GM12878 (cell line): ENCODE measurements around the gene UBE2E1. TPM values are rescaled to one million over a fixed set of nuclear protein-coding genes. Genes with fewer than 3 reads are reported as not detected.

Source experiments
- ATAC-seq: fragments of 200-7000 bp; cut with Tn5 transposase; 3 replicates; pipeline ENCODE4 v1.9.1; 2020; ENCODE audit warnings: mild to moderate bottlenecking, moderate library complexity
- BruUV-seq: library from RNA; stranded (reverse); fragments of 400-500 nt; replicated peaks from 2 replicates; lab custom pipeline; 2021; lab: Mats Ljungman, UMichigan
- CTCF ChIA-PET: fragments of 300-600 bp; sonication (Branson Sonifier 250); formaldehyde crosslinking; extraction: SDS; loops from one replicate; lab custom pipeline; 2021; ENCODE audit warnings: inconsistent platforms; lab: Yijun Ruan, JAX
- POLR2A ChIA-PET: fragments of 350-600 bp; formaldehyde crosslinking; extraction: SDS; loops from one replicate; lab custom pipeline; 2021; ENCODE audit warnings: inconsistent platforms; lab: Charles Lee
- RAD21 ChIA-PET: fragments of 300-600 bp; sonication (Branson Sonifier 250); formaldehyde crosslinking; loops from one replicate; lab custom pipeline; 2023; ENCODE audit warnings: antibody characterized with exemption; ENCODE audit not compliant: unreplicated experiment; lab: Charles Lee
- SMC1A ChIA-PET: fragments of 300-600 bp; sonication (Branson Sonifier 250); formaldehyde crosslinking; loops from one replicate; lab custom pipeline; 2023; ENCODE audit not compliant: unreplicated experiment, uncharacterized antibody; lab: Charles Lee
- DNase-seq: peaks from one replicate; pipeline ENCODE4 v3.0.0-alpha.2; 2011; ENCODE audit warnings: low read depth, low spot score
- FAIRE-seq: peaks from 3 replicates; lab custom pipeline; 2011; peaks lifted over from hg19 to GRCh38; lab: Jason Lieb, UNC
- H2AFZ ChIP-seq: 2 replicates; pipeline ENCODE4 v1.6.0; 2011; ENCODE audit warnings: low read depth, low read length, control low read depth; ENCODE audit not compliant: control insufficient read depth
- H3K27ac ChIP-seq: 2 replicates; pipeline ENCODE4 v1.5.1; 2011; ENCODE audit warnings: control low read depth; ENCODE audit not compliant: control insufficient read depth, insufficient read depth
- H3K27me3 ChIP-seq, 2 experiments: replicated peaks in 1 of 2; 2 replicates each; pipeline versions ENCODE4 v1.6.0 to v1.6.1; 2011; ENCODE audit warnings: low read length in 1 of 2; ENCODE audit not compliant: control insufficient read depth in 2 of 2, insufficient read depth in 2 of 2
- H3K36me3 ChIP-seq, 2 experiments: 2 replicates each; pipeline ENCODE4 v1.5.1; 2011; ENCODE audit warnings: low read length in 1 of 2; ENCODE audit not compliant: control insufficient read depth in 2 of 2, insufficient read depth in 2 of 2
- H3K4me1 ChIP-seq: 2 replicates; pipeline ENCODE4 v1.6.1; 2011; ENCODE audit warnings: mild to moderate bottlenecking, low read length, moderate library complexity, mixed read lengths; ENCODE audit not compliant: control insufficient read depth, insufficient read depth
- H3K4me2 ChIP-seq: 2 replicates; pipeline ENCODE4 v1.6.0; 2011; ENCODE audit warnings: control low read depth; ENCODE audit not compliant: control insufficient read depth, insufficient read depth
- H3K4me3 ChIP-seq: fragments of 200-600 bp; sonication (generic); 2 replicates; pipeline ENCODE4 v1.5.1; 2016
- H3K79me2 ChIP-seq: 2 replicates; pipeline ENCODE4 v1.6.0; 2011; ENCODE audit warnings: low read length; ENCODE audit not compliant: control insufficient read depth, insufficient read depth
- H3K9ac ChIP-seq: 2 replicates; pipeline ENCODE4 v1.8.0; 2011; ENCODE audit warnings: low read length, control low read depth, mixed read lengths; ENCODE audit not compliant: control insufficient read depth, insufficient read depth
- H3K9me3 ChIP-seq: replicated peaks from 3 replicates; pipeline ENCODE4 v1.5.1; 2011; ENCODE audit warnings: mild to moderate bottlenecking, low read length; ENCODE audit not compliant: control insufficient read depth, insufficient read depth
- H4K20me1 ChIP-seq: 2 replicates; pipeline ENCODE4 v1.6.0; 2011; ENCODE audit not compliant: control insufficient read depth, insufficient read depth
- RUNX3 ChIP-seq: IDR thresholded peaks from 2 replicates; pipeline ENCODE4 v1.6.1; 2012; ENCODE audit warnings: low read length, inconsistent platforms
- whole genome bisulfite sequencing: methylation state at CpG from one replicate; pipeline ENCODE4 v1.1.6; 2016; ENCODE audit warnings: low lambda C conversion rate; ENCODE audit not compliant: insufficient replicate concordance, insufficient coverage; ENCODE audit errors: missing lambda C conversion rate; 5-methylcytosine and 5-hydroxymethylcytosine counted together
- in situ Hi-C: fragments of 300-500 bp; cut with MboI; formaldehyde crosslinking; loops from 9 replicates; pipeline ENCODE4 v1.14.3; 2018; ENCODE audit warnings: mixed read lengths
- intact Hi-C: fragments of 100-400 bp; cut with micrococcal nuclease; formaldehyde crosslinking; loops from one replicate; pipeline ENCODE4 v1.14.2; 2022; ENCODE audit not compliant: unreplicated experiment
- polyA plus RNA-seq, 11 experiments: library from polyadenylated mRNA; depleted of rRNA in 4 of 11; unstranded in 6 of 11; stranded (reverse) in 5 of 11; fragments of >200 nt; fragmentation: Nextera tagmentation in 4 of 11; fragmentation: Illumina TruSeq in 1 of 11; extraction: Ambion mirVana in 4 of 11; extraction: Trizol in 1 of 11; gene quantifications; 1 replicate in 1 of 11; 2 replicates in 10 of 11; pipeline versions ENCODE4 v1.2.1 to v1.2.3, GENCODE V29; 2011 to 2016; ENCODE audit warnings: inconsistent platforms in 2 of 11, missing spikeins in 2 of 11, low read depth in 1 of 11
- total RNA-seq, 4 experiments: library from RNA; depleted of rRNA in 3 of 4; stranded (reverse); fragments of >200 nt in 3 of 4; fragmentation: Illumina TruSeq in 1 of 4; extraction: Trizol in 1 of 4; gene quantifications; 2 replicates each; pipeline versions ENCODE4 v1.2.1 to v1.2.3, GENCODE V29; 2013 to 2021
- TF ChIP-seq, protein P1 (sequence below): IDR thresholded peaks from 2 replicates; pipeline ENCODE4 v1.6.1; 2011; ENCODE audit warnings: mild to moderate bottlenecking, low read depth, low read length, moderate library complexity; ENCODE audit not compliant: insufficient replicate concordance
- TF ChIP-seq, protein P2 (sequence below): fragments of 450-650 bp; IDR thresholded peaks from 2 replicates; pipeline ENCODE4 v1.6.1; 2016; ENCODE audit warnings: mild to moderate bottlenecking
- TF ChIP-seq, protein P3 (sequence below): fragments of 450-650 bp; IDR thresholded peaks from 2 replicates; pipeline ENCODE4 v1.6.1; 2018; ENCODE audit warnings: borderline replicate concordance, mild to moderate bottlenecking; ENCODE audit not compliant: partially characterized antibody

UBE2E1 gene
- total and polyA plus RNA-seq, 10 of the 15 experiments (the other 5 are each of a cell fraction or from before 2014, with no cell fraction given), result 18.7 to 425 (median 147) TPM

DNA sequence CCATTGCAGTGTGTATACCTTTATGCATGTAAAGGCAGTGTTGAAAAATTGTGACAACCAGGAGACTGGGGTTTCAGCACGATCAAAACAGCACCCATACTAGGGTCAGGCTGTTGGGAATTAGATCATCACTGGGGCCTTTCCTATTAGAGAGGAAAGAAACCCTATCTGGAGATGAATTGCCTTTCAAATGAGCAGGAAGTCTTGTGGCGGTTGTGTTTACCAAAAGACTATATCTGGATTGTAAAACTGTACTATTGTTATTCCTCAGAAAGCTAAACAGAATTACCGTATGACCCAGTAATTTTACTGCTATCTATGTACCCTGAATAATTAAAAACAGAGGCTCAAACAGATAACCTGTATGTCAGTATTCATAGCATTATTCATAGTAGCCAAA, 10.1 kb downstream of the UBE2E1 start:
- Histone ChIP-seq H3K27ac (no peak overlapping the region), H3K27me3 (no peaks in the 10 kb centered on the region), H3K4me2 (no peak overlapping the region), H4K20me1 (no peaks in the 10 kb centered on the region; the same call in 1 of the 2 replicates), H3K36me3 (peaks cover 0 to 13% of the 10 kb centered on the region in 2 experiments; a peak in 3 of 4 replicates), H2AFZ (no peak overlapping the region), H3K4me3 (no peak overlapping the region), H3K9ac (no peak overlapping the region), H3K9me3 (no peaks in the 10 kb centered on the region), H3K4me1 (peaks cover 16% of the 10 kb centered on the region), H3K79me2 (peaks cover 95% of the 10 kb centered on the region)
- TF ChIP-seq, protein P1, sequence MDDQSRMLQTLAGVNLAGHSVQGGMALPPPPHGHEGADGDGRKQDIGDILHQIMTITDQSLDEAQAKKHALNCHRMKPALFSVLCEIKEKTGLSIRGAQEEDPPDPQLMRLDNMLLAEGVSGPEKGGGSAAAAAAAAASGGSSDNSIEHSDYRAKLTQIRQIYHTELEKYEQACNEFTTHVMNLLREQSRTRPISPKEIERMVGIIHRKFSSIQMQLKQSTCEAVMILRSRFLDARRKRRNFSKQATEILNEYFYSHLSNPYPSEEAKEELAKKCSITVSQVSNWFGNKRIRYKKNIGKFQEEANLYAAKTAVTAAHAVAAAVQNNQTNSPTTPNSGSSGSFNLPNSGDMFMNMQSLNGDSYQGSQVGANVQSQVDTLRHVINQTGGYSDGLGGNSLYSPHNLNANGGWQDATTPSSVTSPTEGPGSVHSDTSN, result no peak
- peak; percentile 45; the same call in 1 of the 2 replicates for TF ChIP-seq RUNX3
- TF ChIP-seq, protein P2, sequence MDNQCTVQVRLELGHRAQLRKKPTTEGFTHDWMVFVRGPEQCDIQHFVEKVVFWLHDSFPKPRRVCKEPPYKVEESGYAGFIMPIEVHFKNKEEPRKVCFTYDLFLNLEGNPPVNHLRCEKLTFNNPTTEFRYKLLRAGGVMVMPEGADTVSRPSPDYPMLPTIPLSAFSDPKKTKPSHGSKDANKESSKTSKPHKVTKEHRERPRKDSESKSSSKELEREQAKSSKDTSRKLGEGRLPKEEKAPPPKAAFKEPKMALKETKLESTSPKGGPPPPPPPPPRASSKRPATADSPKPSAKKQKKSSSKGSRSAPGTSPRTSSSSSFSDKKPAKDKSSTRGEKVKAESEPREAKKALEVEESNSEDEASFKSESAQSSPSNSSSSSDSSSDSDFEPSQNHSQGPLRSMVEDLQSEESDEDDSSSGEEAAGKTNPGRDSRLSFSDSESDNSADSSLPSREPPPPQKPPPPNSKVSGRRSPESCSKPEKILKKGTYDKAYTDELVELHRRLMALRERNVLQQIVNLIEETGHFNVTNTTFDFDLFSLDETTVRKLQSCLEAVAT, result no peak
- TF ChIP-seq, protein P3, sequence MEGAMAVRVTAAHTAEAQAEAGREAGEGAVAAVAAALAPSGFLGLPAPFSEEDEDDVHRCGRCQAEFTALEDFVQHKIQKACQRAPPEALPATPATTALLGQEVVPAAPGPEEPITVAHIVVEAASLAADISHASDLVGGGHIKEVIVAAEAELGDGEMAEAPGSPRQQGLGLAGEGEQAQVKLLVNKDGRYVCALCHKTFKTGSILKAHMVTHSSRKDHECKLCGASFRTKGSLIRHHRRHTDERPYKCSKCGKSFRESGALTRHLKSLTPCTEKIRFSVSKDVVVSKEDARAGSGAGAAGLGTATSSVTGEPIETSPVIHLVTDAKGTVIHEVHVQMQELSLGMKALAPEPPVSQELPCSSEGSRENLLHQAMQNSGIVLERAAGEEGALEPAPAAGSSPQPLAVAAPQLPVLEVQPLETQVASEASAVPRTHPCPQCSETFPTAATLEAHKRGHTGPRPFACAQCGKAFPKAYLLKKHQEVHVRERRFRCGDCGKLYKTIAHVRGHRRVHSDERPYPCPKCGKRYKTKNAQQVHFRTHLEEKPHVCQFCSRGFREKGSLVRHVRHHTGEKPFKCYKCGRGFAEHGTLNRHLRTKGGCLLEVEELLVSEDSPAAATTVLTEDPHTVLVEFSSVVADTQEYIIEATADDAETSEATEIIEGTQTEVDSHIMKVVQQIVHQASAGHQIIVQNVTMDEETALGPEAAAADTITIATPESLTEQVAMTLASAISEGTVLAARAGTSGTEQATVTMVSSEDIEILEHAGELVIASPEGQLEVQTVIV, result no peak
- in situ Hi-C loops (no loop called here), intact Hi-C loops (no loop called here)
- BruUV-seq, result no TSS peak
- POLR2A ChIA-PET, result no interaction called here
- FAIRE-seq, result no peak
- CTCF ChIA-PET, result no interaction called here
- no peak for DNase-seq
- no peak for ATAC-seq
- RAD21 ChIA-PET, result interaction anchor here (3.5 kb wide), 1 partner anchor 14 kb away, joined by 10 read pairs; no protein-coding TSS in a partner anchor
- SMC1A ChIA-PET, result interaction anchor here (2.0 to 7.3 kb wide), 2 partner anchors 14 to 21 kb away, joined by 5 to 54 read pairs; no protein-coding TSS in a partner anchor
- WGBS, result 7% methylated on average over 3 of the region's 3 CpGs
